Cardiac muscle cell (in vitro differentiated cells and primary cell): ENCODE results near the gene PPP6R1. TPM values are rescaled to one million over a fixed set of nuclear protein-coding genes. Genes with fewer than 3 reads are reported as not detected.

Experiments used
- DNase-seq, 2 donors: peaks; one replicate each; pipeline versions ENCODE4 v3.0.0 to v3.0.0-alpha.2; 2010 to 2017; ENCODE audit warnings: low read depth in 1 of 2, low spot score in 1 of 2
- H3K27ac ChIP-seq: fragments of 200-600 bp; sonication (generic); 2 replicates; pipeline ENCODE4 v1.5.1; 2016
- H3K27me3 ChIP-seq: fragments of 200-600 bp; sonication (generic); 2 replicates; pipeline ENCODE4 v1.6.0; 2016; ENCODE audit warnings: control low read depth
- H3K36me3 ChIP-seq: fragments of 200-600 bp; sonication (generic); 2 replicates; pipeline ENCODE4 v1.5.1; 2016; ENCODE audit warnings: control low read depth
- H3K4me1 ChIP-seq: fragments of 200-600 bp; sonication (generic); 2 replicates; pipeline ENCODE4 v1.8.1; 2017; ENCODE audit warnings: low read depth, mild to moderate bottlenecking, mixed run types
- H3K4me3 ChIP-seq: fragments of 200-600 bp; sonication (generic); 2 replicates; pipeline ENCODE4 v1.5.1; 2016; ENCODE audit warnings: mild to moderate bottlenecking
- H3K9me3 ChIP-seq: fragments of 200-600 bp; sonication (generic); 2 replicates; pipeline ENCODE4 v1.5.1; 2017; ENCODE audit warnings: low read depth, mild to moderate bottlenecking, control low read depth
- polyA plus RNA-seq: library from polyadenylated mRNA; unstranded; fragments of >200 nt; fragmentation: Nextera tagmentation; extraction: Ambion mirVana; gene quantifications from 2 replicates; pipeline ENCODE4 v1.2.1, GENCODE V29; 2016
- total RNA-seq: library from RNA; depleted of rRNA; stranded (reverse); fragments of >200 nt; gene quantifications from 2 replicates; pipeline ENCODE4 v1.2.3, GENCODE V29; 2016
- TF ChIP-seq, protein P1 (sequence below): IDR thresholded peaks from 2 replicates; pipeline ENCODE4 v1.5.1; 2012; ENCODE audit warnings: low read depth, mild to moderate bottlenecking, low read length

PPP6R1 gene
- total and polyA plus RNA-seq, 2 experiments from 2014 or later, result 91.7 to 98.7 TPM

DNA sequence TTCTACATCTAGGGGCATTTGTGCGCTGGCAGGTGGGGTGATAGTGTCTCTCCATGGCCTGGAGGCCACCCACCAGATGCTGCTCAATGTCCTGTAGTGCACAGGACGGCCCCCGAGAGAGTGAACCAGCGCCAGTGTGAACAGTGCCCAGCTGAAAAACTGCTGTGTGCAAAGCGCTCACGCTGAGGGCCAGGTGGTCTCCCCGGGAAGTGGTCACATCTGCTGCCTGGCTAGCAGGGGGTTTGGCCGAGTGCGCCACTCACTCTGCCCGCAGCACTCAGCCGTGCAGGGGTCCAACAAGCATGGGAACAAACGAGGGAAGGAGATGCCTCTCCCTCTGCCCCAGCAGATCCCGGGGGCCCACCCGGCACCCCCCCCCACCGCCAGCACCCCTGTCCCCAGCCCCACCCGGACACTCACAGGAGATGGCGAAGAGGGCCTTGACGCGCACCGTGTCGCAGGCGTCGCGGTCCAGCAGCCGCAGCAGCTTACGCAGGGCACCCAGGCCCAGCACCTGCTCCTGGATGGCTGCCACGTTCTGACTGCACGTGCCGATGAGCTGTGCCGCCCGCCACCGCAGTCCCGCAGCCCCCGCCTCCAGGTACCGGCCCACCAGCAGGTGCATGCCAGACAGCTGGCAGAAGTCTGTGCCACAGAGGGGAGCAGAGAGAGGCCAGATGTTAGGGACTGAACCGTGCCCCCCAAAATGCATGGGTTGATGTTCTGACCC is 15.3 kb upstream of the PPP6R1 start:
- no peak for DNase-seq
- Histone ChIP-seq H3K4me3 (no peak overlapping the region), H3K36me3 (peaks cover 6% of the 10 kb centered on the region), H3K9me3 (no peaks in the 10 kb centered on the region), H3K27ac (no peak overlapping the region), H3K27me3 (no peaks in the 10 kb centered on the region), H3K4me1 (no peaks in the 10 kb centered on the region)
- TF ChIP-seq, protein P1, sequence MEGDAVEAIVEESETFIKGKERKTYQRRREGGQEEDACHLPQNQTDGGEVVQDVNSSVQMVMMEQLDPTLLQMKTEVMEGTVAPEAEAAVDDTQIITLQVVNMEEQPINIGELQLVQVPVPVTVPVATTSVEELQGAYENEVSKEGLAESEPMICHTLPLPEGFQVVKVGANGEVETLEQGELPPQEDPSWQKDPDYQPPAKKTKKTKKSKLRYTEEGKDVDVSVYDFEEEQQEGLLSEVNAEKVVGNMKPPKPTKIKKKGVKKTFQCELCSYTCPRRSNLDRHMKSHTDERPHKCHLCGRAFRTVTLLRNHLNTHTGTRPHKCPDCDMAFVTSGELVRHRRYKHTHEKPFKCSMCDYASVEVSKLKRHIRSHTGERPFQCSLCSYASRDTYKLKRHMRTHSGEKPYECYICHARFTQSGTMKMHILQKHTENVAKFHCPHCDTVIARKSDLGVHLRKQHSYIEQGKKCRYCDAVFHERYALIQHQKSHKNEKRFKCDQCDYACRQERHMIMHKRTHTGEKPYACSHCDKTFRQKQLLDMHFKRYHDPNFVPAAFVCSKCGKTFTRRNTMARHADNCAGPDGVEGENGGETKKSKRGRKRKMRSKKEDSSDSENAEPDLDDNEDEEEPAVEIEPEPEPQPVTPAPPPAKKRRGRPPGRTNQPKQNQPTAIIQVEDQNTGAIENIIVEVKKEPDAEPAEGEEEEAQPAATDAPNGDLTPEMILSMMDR, result no peak

DNA sequence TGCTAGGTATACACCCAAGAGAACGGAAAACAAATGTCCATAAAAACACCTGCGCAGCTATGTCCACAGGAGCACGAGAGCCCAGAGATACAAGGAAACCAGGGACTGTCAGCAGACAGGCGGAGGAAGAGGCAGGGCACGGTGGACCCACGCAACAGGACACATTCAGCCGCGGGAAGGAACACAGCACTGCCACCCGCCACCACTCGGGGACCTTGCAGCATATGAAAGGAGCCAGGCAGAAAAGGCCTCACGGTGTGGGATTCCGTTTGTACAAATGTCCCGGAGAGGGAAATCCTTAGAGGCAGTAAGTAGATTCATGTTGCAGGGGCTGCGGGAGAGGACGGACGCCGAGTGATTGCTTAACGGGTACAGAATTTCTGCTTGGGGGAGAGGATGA is 13.3 kb upstream of the PPP6R1 start:
- DNase-seq, result no peak
- no peaks in the 10 kb centered on the region for H3K4me1 ChIP-seq
- H3K27ac ChIP-seq, result no peak overlapping the region
- no peak overlapping the region for H3K4me3 ChIP-seq
- TF ChIP-seq, protein P1, result no peak
- no peaks in the 10 kb centered on the region for H3K27me3 ChIP-seq
- peaks cover 6% of the 10 kb centered on the region for H3K36me3 ChIP-seq
- H3K9me3 ChIP-seq, result no peaks in the 10 kb centered on the region

DNA sequence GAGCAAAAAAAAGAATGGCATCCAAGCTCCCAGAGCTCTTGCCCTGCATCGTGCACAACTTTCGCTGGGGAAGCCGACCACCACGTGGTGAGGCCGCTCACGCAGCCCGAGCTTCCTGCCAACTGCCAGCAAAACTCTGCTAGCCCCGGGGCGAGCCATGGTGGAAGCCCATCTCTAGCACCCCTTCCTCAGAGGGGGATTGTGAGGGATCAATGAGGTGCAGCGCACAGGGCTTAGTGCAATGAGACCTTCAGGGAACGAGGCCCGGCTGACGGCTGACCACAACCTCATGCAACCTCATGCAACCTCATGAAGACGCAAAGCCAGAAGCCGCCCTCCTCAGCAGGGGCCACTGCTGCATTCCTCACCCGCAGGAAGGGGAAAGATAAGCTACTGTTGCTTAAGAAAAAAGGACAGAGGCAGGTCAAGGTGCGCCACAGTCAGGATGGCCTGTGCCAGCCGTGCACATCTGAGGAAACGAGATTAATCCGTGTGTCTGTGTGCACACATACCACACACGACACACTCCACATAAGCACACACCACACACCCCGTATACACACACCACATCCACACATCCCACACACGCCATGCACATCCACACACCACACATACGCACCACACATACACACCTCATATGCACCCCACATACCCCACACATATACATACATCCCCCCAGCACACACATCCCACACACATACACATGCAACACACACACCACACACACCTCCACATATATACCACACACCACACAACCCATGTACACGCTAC is 11.5 kb upstream of the PPP6R1 start:
- TF ChIP-seq, protein P1, result no peak
- Histone ChIP-seq H3K27me3 (no peaks in the 10 kb centered on the region), H3K4me1 (no peaks in the 10 kb centered on the region)

DNA sequence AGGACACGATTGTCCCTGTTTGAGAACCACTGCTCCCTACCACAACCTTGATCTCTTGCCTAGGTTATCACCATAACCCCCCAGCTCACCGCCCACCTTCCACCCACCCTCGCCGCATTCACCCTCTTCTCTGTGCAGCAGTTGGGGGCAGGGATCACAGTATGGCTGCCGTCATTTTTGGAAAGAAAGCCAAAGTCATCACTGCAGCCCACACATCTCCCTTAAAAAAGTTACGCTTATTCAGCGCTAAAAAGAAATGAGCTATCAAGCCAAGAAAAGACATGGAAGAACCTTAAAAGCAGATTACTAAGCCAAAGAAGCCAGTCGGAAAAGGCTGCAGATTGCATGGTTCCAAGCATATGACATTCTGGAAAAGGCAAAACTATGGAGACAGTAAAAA is 10.5 kb upstream of the PPP6R1 start:
- TF ChIP-seq, protein P1, result no peak
- Histone ChIP-seq H3K4me3 (no peak overlapping the region), H3K36me3 (peaks cover 3% of the 10 kb centered on the region), H3K27ac (no peak overlapping the region), H3K4me1 (no peaks in the 10 kb centered on the region), H3K27me3 (no peaks in the 10 kb centered on the region), H3K9me3 (no peaks in the 10 kb centered on the region)
- no peak for DNase-seq

More for the DNA sequence above, 11.5 kb upstream of the PPP6R1 start:
- Histone ChIP-seq H3K9me3 (no peaks in the 10 kb centered on the region), H3K4me3 (no peak overlapping the region), H3K36me3 (peaks cover 3% of the 10 kb centered on the region), H3K27ac (no peak overlapping the region)
- DNase-seq, result no peak

DNA sequence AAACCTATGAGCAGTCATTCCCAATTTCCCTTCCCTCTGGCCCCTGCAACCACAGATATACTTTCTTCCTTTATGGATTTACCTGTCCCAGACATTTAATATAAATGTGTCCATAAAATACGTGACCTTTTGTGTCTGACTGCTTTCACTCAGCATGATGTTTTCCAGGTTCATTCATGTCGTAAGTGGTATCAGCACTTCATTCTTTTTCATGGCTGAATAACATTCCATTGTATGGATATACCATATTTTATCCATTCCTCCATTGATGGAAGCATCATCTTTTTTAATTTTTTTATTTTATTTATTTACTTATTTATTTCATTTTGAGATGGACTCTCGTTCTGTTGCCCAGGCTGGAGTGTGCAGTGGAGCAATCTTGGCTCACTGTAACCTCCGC is 8.0 kb upstream of the PPP6R1 start:
- TF ChIP-seq, protein P1, result no peak
- Histone ChIP-seq H3K27me3 (no peaks in the 10 kb centered on the region), H3K27ac (no peak overlapping the region), H3K4me3 (no peak overlapping the region), H3K36me3 (no peaks in the 10 kb centered on the region), H3K4me1 (no peaks in the 10 kb centered on the region), H3K9me3 (no peaks in the 10 kb centered on the region)
- DNase-seq, result no peak
